Uterus (tissue), 2 donors: ENCODE results near the gene IGFBP6.

Experiments
- CTCF ChIP-seq, 4 experiments: fragments of 200-600 bp in 2 of 4; fragments of 450-650 bp in 2 of 4; sonication (generic) in 2 of 4; IDR thresholded peaks; one replicate each; pipeline ENCODE4 v1.5.1; 2016 to 2019; ENCODE audit warnings: antibody characterized with exemption in 4 of 4, mild to moderate bottlenecking in 2 of 4, moderate library complexity in 1 of 4
- POLR2A ChIP-seq, 2 donors: fragments of 450-650 bp; IDR thresholded peaks; one replicate each; pipeline ENCODE4 v1.6.1; 2016; ENCODE audit warnings: antibody characterized with exemption in 2 of 2, mild to moderate bottlenecking in 1 of 2, moderate library complexity in 1 of 2

GRCh38 chr12:53094394-53094787 is 3.1 kb upstream of the IGFBP6 start:
- TF ChIP-seq CTCF (IDR thresholded peaks at IDR 0.05) (no peak), POLR2A (IDR thresholded peaks at IDR 0.05) (no peak)
